Right renal pelvis (tissue), 4 donors: Measurements from ENCODE around the gene FFAR4. TPM values are rescaled to one million over a fixed set of nuclear protein-coding genes. Genes with fewer than 3 reads are reported as not detected.

Experiments
- DNase-seq, 4 donors: peaks; one replicate each; pipeline ENCODE4 v3.0.0-alpha.2; 2013; ENCODE audit warnings: low read depth in 4 of 4, low spot score in 3 of 4, missing footprints in 1 of 4
- polyA plus RNA-seq, 4 donors: library from polyadenylated mRNA; unstranded; fragments of 120-200 nt; gene quantifications; one replicate each; pipeline ENCODE4 v1.2.1, GENCODE V29; 2013; ENCODE audit not compliant: insufficient read length in 4 of 4

The FFAR4 gene
- polyA plus RNA-seq, 4 donors: 0.01 TPM; not detected in 3

DNA sequence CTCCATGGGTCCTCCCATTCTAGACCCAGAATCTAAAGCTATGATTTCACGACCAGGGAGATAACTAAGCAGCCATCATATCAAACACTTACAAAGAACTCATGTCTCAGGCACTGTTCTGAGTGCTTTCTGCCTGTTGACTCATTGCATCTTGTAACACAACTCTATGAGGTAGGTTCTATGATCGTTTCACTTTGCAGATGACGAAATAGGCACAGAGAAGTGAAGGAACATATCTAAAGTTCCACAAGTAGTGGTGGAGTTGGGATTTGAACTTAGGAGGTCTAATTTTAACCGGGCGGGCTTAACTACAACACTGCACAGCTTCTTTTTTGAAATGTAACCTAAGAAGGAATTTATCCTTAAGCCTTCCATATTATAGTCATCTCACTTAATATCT, 31.7 kb downstream of the FFAR4 start:
- no peak for DNase-seq

DNA sequence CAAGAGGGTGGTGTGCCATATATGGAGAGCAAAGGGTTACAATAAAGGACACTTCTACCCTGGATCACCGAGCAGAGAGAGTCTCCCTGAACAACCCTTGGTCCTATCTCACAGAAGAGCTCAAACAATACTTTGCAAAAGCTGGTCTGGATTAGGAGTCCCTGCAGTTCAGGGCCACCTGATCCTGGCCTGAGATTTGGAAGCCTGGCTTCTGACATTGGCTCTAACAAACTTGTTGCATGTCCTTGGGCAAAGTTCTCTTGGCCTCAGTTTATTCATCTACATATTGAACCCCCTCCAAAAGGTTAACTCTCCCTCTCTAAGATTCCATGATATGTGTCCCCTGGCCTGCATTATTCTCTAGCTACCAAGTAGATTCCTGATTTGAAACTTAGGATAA, 32.9 kb downstream of the FFAR4 start:
- DNase-seq: no peak

DNA sequence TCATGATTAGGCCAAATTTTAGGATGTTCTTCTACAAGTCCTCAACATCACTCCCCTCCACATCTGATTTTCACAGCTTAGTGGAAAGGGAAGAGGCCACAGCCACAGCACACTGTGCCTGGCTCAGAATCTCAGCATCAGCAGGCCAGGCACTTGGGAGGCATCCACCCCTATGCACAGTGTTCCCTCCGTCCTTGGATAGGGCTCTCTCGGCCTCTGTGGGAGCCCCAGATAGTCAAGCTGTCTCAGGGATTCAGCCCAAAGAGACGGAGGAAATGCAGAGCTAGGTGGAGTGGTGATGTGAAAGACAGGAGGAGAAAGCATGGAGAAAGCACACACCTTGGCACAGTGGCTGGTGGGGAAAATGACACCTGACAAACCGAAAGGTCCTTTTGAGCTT, 33.3 kb downstream of the FFAR4 start:
- DNase-seq: no peak

DNA sequence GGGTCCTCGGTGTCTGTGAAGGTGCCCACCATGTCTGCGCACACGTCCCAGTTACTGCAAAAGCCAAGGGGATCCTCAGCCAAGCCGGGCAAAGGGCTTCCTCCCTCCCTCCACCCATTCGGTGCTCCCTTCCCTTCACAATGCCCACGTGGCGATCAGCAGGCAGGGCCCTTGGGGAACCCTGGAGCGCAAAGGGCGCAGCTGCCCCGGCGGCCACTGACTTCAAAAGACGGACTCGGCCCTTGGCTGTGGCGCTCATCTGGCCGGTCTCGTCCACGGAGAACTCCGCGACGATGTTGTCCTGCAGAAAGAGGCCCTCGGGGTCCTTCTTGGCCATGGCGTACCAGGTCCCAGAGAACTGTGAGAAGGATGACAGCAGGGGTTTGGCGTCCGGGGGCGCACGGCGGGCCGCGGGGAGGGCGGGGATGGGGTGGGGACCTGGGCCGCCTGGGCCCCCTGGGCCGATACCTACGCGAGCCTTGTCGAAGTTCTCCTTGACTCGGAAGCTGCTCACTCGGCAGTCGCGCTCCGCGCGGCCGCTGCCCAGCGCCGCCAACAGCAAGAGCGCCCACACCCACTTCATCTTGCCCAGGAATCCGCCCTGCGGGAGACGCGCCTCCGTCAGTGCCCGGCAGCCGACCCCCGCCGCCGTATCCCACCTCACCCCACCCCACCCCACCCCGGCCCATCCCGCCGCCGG, 34.1 kb downstream of the FFAR4 start:
- peak in 2 of 4 donors; percentile 12 to 18 for DNase-seq

DNA sequence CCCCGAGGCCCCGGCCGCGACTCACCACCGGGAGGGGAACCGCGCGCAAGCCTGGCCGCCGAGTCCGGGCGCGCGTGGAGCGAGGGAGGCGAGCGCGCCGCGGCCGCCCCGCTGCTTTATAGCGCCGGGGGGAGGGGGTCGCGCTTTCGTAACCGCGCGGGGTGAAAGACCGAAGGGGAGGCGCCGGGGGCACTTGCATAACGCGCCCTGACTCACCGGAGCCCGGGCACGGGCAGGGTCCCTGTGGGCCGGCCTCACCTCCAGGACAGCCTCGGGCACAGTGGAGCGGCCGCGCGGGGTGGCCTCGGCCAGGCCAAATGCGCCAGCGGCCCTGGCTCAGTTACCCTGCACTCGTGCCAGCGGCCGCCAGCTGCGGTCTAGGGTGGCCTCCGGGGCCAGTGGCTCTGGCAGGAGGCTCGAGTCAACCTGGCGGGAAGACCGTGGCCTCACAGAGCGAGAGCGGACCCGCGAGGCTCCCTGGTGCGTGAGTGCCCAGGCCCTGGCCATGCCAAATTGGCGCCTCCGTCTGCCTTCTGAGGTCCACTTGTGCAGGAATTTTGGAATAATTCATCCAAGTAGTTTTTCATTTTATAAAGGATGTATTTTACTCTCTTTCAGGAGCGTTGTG, 34.8 kb downstream of the FFAR4 start, which contains the start of gene RBP4:
RBP4 (minus strand) TSS at position 90 of the 628 bp plus-strand sequence. CDS start 207 bp downstream, outside the sequence.
- DNase-seq: no peak

DNA sequence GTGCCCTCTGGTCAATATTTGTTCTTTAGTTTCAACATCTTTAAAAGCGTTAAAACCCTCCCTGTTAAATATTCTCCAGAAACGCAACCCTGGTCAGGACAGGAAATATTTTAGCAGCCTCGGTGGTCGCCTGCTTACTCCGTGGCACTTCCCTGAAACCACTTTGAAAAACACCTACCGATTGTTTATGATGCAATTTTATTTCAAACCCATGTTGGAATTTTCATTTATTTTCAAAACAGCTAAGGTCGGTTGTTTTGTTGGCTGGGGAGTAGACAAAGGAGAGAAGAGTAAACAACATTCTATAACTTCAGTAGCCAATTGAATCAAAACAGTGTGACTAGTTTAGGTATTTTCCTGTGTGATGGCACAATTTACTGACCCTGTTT, 35.3 kb downstream of the FFAR4 start:
- DNase-seq: no peak

DNA sequence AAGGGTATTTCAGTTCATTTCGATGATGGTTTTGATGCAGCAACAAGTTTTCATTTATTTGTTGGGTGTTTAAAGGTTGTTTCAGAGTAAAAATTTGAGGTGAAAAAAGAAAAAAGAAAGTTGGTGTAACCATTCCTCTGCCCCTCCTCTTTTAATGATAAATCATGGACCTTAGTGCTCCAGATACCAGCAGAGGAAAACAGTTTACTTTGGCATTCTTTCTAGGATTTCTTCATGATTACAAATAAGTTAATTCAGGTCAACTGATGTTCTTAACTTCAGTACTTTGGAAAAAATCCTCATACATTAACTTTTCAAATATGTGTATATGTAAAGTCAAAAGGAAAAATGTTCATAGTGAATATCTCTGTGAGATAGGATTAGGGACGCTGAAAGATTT, 36.6 kb downstream of the FFAR4 start:
- DNase-seq: no peak

DNA sequence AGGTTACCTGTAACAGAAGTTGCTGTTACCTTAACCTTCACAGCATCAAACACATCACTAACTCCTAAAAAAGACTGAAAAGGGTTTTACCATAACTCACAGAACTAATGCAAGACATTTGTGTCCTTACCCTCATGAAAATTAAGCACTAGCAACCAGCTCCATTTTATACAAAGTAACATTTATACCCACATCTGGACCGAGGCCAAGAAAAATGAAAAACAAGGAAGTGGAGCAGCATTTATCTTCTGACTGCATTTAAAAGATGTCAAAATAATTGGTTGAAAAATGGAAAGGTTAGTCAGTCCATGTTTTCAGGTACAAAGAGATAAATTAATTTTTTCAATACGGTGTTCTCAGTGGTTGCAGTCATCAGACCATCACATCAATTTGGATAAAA, 37.7 kb downstream of the FFAR4 start:
- no peak for DNase-seq

DNA sequence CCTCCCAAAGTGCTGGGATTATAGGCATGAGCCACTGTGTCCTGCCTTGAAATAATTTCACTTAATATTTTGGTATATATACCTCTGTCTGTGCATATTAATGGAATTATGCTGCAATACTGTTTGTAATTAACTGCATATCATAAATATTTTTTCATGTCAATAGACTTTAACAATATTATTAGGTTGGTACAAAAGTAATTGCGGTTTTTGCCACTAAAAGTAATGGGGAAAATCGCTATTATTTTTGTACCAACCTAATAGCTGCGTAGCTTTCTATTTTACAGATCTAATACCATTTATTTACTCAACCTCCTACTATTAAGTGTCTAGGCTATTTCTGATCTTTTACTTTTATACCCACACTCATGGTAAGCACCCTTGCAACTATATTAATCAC, 42.0 kb downstream of the FFAR4 start:
- no peak for DNase-seq

DNA sequence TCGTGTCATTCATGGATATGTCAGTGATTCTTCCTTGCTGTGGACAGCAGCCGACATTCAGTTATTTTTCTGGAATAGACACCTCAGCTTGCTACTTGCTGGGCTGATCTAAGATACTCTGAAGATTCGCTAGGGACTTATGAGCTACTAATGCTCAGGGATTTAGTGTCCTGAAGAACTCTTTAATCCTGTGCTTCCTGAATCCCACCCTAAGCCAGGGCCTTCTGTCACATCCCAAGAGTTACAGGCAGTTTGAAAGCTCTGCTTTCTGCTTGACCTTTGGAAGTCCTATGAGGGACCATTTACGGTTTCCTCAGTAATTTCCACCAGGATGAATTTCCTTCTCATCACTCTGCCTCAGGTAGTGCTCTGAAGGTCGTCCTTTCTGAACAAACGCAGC, 45.8 kb downstream of the FFAR4 start, which contains the start of gene PDE6C:
PDE6C (plus strand) TSS at position 227 of the 400 bp plus-strand sequence. CDS start 189 bp downstream, outside the sequence.
- no peak for DNase-seq

DNA sequence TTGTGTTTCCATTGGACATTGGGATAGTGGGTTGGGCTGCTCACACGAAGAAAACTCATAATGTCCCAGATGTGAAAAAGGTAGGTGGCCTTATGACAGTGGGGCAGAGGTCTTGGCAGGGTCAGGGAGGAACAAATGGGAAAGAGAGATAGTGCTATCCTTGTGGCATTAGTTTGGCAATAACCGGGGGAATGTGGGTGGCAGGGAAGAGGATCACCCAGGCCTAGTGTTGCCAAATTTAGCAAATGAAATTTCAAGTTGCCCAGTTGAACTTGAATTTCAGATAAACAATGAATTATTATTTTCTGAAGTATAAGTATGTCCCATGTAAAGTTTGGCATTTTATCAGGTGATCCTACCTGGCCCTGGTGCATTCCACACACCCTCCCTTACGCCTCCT, 46.7 kb downstream of the FFAR4 start:
- no peak for DNase-seq

DNA sequence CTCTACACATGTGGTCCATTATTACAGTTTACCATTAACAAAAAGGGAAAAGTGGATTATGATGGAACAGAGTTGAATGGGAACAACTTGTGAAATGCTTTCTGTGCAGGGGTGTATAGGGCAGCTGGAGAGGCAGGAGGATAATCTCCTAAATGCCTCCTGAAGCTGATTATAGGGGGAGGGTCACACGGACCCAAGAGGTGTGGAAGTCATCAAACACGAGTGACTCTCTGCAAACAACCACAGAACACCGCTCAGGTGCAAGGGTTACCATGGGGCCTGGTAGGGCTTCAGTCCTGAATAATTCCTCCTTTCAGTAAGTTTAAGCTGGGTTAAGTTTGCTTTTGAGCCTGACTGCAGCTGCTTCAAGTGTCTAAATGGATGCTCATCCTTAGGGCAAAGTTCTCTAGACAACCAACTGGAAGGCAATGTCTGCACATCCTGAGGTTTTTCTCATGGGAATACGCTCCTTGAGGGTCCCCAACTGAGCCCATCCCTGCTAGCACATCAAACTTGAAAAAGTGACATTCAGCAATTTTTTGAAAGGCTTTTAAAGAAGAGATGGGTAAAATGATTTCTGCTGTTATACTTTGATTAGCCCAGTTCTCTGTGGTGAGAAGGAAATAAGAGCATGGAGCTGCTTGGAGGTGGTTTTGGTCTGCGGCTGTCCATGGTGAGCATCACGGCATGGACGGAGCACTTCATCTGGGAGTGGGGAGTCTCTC, 47.8 kb downstream of the FFAR4 start:
- DNase-seq: no peak

DNA sequence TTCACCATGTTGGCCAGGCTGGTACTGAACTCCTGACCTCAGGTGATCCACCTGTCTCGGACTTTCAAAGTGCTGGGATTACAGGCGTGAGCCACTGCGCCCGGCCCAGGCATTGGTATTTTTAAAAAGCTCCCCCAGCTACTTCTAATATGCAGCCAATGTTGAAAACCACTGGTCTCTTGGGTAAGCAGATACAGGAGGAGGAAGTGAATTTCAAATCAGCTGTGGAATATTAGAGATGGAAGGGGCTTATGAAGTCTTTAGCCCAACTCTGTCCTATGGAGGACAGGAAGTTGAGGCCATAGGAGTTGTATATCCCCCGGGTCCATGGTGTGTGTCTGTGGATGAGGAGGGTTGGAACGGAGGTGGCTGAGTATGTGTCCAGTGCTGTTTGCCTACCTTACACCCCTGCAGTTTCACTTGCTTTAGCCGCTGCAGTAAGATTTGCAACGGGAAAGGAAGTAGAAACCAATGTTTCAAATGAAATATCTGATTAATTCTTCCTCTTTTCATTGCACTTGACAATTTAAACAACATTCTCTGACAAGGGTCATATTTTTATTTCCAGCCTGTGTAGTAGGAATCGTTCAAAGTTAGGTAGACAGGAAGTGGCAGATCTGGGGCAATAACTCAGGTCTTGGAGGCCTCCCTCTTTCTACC, 49.2 kb downstream of the FFAR4 start:
- DNase-seq: no peak

DNA sequence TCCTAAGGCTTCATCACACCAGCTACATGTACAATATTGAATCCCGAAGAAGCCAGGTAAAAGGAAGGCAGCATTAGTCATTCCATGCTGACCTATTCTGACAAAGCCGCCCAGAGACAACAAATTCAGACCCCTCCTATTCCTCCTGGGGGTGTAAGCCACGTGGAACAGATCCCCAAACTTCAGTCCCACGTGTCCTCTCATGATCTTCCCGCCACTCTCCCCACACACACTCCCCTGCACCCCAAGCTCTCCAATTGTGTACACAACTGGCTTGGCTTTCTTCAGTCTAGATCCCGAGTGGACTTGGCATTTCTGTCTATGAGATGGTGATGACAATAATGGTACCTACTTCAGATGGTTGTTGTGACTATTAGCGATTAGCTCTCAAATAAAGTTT, 54.5 kb downstream of the FFAR4 start:
- no peak for DNase-seq

DNA sequence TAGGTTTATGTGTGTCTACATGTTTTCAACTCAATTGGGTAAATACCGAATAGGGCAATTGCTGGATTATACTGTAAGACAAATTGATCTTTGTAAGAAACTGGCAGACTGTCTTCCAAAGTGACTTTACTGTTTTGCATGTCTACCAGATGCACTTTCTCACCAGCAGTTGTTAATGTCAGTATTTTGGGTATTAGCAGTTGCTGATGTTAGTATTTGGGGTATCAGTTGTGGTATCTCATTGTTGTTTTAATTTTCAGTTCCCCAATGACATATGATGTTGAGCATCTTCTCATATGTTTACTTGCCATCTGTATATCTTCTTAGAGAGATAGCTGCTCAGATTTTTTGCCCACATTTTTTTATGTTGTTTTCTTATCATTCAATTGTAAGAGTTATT, 56.5 kb downstream of the FFAR4 start:
- DNase-seq: no peak

DNA sequence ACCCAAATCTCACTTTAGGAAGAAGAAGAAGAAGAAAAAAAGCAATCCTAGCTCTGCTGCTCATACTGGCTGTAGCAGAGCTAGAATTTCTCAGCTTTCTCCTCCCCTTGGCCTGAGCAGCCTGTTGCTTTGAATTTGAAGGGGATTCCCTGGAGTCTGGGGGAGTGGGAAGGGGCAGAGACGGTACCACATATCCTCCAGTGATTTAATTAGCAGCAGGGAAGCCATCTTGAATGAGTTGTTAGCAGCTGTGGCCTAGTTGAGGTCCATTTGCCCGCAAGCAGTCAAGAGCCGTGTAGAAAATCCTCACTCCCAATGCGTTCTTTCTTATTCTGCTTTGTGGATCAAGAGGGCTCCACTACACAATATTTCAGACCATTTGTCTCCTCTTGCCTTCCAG, 62.4 kb downstream of the FFAR4 start:
- no peak for DNase-seq

DNA sequence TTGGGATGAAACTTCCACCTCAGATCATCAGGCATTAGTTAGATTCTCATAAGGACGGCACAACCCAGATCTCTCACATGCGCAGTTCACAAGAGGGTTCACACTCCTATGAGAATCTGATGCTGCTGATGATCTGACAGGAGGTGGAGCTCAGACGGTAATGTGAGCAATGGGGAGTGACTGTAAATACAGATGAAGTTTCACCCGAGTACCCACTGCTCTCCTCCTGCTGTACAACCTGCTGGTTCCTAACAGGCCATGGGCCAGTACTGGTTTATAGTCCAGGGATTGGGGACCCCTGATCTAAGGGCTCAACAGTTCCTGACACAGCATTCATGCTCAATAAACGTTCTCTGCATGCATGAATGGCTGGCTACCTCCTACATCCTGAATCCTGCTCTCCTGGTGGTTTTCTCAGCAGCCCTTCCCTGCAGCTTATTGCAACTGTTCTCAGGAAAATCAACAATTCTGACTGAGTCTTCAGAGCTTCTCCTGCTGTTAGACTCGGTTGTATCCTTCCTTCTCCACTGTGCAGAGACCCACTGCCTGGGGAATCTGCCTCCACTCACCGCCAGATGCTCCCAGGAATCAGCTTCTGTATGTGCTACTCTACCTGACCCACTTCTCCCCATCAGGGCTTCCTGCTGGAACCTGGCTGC, 63.3 kb downstream of the FFAR4 start:
- DNase-seq: no peak

DNA sequence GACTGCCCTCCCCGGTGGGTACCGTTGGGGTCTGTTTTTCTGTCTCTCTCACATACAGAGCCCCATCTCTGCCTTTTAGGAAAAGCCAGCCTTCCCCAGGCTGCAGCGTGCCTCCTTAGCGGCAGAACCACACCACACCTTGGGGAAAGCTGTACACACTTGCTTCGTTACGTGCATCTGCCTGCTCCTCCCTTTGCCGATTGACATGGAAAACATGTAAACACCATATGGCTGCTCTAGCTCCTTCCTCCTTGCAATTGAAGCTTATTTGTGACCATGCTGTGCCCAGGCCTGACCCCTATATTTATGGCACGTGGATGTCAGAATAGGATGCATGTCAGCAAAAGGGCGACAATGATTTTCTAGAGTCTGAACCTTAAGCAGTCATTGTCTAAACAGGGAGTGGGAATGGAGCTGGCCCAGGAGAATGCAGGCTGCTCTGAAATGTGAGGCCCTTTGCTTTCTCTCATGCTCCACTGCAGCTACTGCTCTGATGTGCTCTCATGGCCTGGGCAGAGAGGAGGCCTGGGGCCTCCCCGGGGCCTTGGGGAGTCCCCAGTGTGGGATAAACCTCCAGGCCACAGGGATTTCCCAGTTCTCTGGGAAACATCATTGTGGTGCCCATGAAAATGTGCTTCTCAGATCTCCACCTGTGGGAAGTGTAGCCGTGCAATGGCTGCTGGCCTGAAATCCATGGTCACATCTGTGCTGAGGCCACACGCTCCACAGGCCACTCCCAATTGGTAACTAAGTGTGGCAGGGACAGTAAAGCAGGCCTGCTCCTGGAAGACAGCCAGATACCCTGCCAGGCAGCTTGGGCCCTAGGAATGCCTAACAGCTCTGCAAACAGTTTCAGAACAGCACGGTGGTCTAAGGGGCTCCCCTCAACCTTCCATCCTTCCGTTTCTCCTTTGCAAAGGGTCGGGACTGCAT, 64.4 kb downstream of the FFAR4 start:
- no peak for DNase-seq
